ENCODE results near the gene WWOX. TPM values are rescaled to one million over a fixed set of nuclear protein-coding genes. Genes with fewer than 3 reads are reported as not detected.

The WWOX gene
- total and polyA plus RNA-seq, 2 of the 13 experiments (the other 11 are each of a cell fraction or from before 2014, with no cell fraction given) = 9.1 to 37.4 TPM

DNA sequence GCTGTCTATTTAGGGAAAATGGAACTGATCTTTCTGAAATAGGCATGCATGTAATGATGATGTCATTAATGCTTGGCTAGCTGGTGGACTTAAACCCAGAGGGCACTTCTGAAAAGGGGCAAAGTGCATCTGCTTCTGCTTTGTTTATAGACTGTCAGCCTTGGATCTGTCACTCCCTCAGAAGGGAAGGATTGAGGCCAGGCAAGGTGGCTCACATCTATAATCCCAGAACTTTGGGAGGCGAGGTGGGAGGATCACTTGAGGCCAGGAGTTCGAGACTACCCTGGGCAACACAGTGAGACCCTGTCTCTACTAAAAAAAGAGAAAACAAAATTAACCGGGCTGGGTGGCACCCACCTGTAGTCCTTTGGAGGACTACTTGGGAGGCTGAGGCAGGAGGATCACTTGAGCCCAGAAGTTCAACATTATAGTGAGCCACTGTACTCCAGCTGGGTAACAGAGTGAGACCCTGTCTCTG lies 185.5 kb downstream of the WWOX start (continued):
- TF ChIP-seq, protein P1, sequence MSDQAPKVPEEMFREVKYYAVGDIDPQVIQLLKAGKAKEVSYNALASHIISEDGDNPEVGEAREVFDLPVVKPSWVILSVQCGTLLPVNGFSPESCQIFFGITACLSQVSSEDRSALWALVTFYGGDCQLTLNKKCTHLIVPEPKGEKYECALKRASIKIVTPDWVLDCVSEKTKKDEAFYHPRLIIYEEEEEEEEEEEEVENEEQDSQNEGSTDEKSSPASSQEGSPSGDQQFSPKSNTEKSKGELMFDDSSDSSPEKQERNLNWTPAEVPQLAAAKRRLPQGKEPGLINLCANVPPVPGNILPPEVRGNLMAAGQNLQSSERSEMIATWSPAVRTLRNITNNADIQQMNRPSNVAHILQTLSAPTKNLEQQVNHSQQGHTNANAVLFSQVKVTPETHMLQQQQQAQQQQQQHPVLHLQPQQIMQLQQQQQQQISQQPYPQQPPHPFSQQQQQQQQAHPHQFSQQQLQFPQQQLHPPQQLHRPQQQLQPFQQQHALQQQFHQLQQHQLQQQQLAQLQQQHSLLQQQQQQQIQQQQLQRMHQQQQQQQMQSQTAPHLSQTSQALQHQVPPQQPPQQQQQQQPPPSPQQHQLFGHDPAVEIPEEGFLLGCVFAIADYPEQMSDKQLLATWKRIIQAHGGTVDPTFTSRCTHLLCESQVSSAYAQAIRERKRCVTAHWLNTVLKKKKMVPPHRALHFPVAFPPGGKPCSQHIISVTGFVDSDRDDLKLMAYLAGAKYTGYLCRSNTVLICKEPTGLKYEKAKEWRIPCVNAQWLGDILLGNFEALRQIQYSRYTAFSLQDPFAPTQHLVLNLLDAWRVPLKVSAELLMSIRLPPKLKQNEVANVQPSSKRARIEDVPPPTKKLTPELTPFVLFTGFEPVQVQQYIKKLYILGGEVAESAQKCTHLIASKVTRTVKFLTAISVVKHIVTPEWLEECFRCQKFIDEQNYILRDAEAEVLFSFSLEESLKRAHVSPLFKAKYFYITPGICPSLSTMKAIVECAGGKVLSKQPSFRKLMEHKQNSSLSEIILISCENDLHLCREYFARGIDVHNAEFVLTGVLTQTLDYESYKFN (CRISPR knock-in tag; conservative IDR thresholded peaks at IDR 0.05) = peak; percentile 94
- TF ChIP-seq EP300 (IDR thresholded peaks at IDR 0.05; ENCODE audit: low read depth in 2 of 2, low read length in 2 of 2) = peak in 1 of 2 experiments; percentile 84; a peak in 2 of 4 replicates
- no peak; the same call in 1 of the 2 replicates for TF ChIP-seq EP300 (CRISPR knock-in tag; IDR thresholded peaks at IDR 0.05; ENCODE audit: borderline replicate concordance)
- TF ChIP-seq ZNF83 (CRISPR knock-in tag; IDR thresholded peaks at IDR 0.05; ENCODE audit: borderline replicate concordance) = no peak
- no peak for TF ChIP-seq SP2 (CRISPR knock-in tag; IDR thresholded peaks at IDR 0.05)
- peak; percentile 89; the same call in 1 of the 2 replicates for TF ChIP-seq JUN (CRISPR knock-in tag; IDR thresholded peaks at IDR 0.05)
- no peak for TF ChIP-seq ZNF446 (CRISPR knock-in tag; IDR thresholded peaks at IDR 0.05)
- TF ChIP-seq, protein P2, sequence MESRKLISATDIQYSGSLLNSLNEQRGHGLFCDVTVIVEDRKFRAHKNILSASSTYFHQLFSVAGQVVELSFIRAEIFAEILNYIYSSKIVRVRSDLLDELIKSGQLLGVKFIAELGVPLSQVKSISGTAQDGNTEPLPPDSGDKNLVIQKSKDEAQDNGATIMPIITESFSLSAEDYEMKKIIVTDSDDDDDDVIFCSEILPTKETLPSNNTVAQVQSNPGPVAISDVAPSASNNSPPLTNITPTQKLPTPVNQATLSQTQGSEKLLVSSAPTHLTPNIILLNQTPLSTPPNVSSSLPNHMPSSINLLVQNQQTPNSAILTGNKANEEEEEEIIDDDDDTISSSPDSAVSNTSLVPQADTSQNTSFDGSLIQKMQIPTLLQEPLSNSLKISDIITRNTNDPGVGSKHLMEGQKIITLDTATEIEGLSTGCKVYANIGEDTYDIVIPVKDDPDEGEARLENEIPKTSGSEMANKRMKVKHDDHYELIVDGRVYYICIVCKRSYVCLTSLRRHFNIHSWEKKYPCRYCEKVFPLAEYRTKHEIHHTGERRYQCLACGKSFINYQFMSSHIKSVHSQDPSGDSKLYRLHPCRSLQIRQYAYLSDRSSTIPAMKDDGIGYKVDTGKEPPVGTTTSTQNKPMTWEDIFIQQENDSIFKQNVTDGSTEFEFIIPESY (CRISPR knock-in tag; IDR thresholded peaks at IDR 0.05) = 0 out of 2 replicates have a peak, but pooled peaks have one; percentile 27
- TF ChIP-seq SNRNP70 (IDR thresholded peaks at IDR 0.05; ENCODE audit: low read depth, low read length) = no peak
- no peak for TF ChIP-seq SRSF9 (IDR thresholded peaks at IDR 0.05; ENCODE audit: borderline replicate concordance, insufficient read depth, low read depth, low read length, poor library complexity, severe bottlenecking)
- TF ChIP-seq, protein P3, sequence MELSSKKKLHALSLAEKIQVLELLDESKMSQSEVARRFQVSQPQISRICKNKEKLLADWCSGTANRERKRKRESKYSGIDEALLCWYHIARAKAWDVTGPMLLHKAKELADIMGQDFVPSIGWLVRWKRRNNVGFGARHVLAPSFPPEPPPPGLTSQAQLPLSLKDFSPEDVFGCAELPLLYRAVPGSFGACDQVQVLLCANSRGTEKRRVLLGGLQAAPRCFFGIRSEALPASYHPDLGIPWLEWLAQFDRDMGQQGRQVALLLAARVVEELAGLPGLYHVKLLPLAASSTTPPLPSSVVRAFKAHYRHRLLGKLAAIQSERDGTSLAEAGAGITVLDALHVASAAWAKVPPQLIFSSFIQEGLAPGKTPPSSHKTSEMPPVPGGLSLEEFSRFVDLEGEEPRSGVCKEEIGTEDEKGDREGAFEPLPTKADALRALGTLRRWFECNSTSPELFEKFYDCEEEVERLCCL (CRISPR knock-in tag; IDR thresholded peaks at IDR 0.05; ENCODE audit: borderline replicate concordance) = no peak
- TF ChIP-seq, protein P4, sequence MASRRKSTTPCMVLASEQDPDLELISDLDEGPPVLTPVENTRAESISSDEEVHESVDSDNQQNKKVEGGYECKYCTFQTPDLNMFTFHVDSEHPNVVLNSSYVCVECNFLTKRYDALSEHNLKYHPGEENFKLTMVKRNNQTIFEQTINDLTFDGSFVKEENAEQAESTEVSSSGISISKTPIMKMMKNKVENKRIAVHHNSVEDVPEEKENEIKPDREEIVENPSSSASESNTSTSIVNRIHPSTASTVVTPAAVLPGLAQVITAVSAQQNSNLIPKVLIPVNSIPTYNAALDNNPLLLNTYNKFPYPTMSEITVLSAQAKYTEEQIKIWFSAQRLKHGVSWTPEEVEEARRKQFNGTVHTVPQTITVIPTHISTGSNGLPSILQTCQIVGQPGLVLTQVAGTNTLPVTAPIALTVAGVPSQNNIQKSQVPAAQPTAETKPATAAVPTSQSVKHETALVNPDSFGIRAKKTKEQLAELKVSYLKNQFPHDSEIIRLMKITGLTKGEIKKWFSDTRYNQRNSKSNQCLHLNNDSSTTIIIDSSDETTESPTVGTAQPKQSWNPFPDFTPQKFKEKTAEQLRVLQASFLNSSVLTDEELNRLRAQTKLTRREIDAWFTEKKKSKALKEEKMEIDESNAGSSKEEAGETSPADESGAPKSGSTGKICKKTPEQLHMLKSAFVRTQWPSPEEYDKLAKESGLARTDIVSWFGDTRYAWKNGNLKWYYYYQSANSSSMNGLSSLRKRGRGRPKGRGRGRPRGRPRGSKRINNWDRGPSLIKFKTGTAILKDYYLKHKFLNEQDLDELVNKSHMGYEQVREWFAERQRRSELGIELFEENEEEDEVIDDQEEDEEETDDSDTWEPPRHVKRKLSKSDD (CRISPR knock-in tag; IDR thresholded peaks at IDR 0.05; ENCODE audit: low read depth) = 0 out of 2 replicates have a peak, but pooled peaks have one; percentile 71
- TF ChIP-seq ZNF557 (CRISPR knock-in tag; IDR thresholded peaks at IDR 0.05) = no peak
- no peak for TF ChIP-seq PHF20 (CRISPR knock-in tag; IDR thresholded peaks at IDR 0.05)
- peak; percentile 83 for TF ChIP-seq ADNP (CRISPR knock-in tag; IDR thresholded peaks at IDR 0.05)
- TF ChIP-seq ASH2L (IDR thresholded peaks at IDR 0.05; ENCODE audit: insufficient read length, low read depth, low read length) = peak; percentile 63
- TF ChIP-seq, protein P5, sequence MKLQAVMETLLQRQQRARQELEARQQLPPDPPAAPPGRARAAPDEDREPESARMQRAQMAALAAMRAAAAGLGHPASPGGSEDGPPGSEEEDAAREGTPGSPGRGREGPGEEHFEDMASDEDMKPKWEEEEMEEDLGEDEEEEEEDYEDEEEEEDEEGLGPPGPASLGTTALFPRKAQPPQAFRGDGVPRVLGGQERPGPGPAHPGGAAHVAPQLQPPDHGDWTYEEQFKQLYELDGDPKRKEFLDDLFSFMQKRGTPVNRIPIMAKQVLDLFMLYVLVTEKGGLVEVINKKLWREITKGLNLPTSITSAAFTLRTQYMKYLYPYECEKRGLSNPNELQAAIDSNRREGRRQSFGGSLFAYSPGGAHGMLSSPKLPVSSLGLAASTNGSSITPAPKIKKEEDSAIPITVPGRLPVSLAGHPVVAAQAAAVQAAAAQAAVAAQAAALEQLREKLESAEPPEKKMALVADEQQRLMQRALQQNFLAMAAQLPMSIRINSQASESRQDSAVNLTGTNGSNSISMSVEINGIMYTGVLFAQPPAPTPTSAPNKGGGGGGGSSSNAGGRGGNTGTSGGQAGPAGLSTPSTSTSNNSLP (IDR thresholded peaks at IDR 0.05; ENCODE audit: low read depth, low read length) = peak; percentile 76
- peak; percentile 50; the same call in 1 of the 2 replicates for TF ChIP-seq ZNF605 (CRISPR knock-in tag; IDR thresholded peaks at IDR 0.05)
